H9 (cell line): ENCODE results near the gene SLC24A3. TPM values are rescaled to one million over a fixed set of nuclear protein-coding genes. Genes with fewer than 3 reads are reported as not detected.

Source experiments
- DNase-seq: peaks from one replicate; pipeline ENCODE4 v3.0.0-alpha.2; 2017
- H2AFZ ChIP-seq: one replicate; pipeline ENCODE4 v1.6.1; 2013; ENCODE audit warnings: mild to moderate bottlenecking, low read length, control low read depth, moderate library complexity
- H2AK5ac ChIP-seq: 2 replicates; pipeline ENCODE4 v1.6.1; 2013; ENCODE audit warnings: low read length, control low read depth, mixed read lengths; ENCODE audit not compliant: insufficient read length
- H2BK120ac ChIP-seq: one replicate; pipeline ENCODE4 v1.6.1; 2013; ENCODE audit warnings: low read depth, mild to moderate bottlenecking, low read length, control low read depth, inconsistent platforms; ENCODE audit not compliant: poor library complexity, severe bottlenecking
- H2BK12ac ChIP-seq: 2 replicates; pipeline ENCODE4 v1.6.1; 2013; ENCODE audit warnings: low read length, control low read depth, mixed read lengths, low read depth; ENCODE audit not compliant: insufficient read length
- H2BK15ac ChIP-seq: 2 replicates; pipeline ENCODE4 v1.6.1; 2013; ENCODE audit warnings: low read depth, low read length, control low read depth
- H2BK20ac ChIP-seq: one replicate; pipeline ENCODE4 v1.6.1; 2013; ENCODE audit warnings: low read depth, mild to moderate bottlenecking, low read length, control low read depth, inconsistent platforms; ENCODE audit not compliant: poor library complexity, severe bottlenecking
- H2BK5ac ChIP-seq: 2 replicates; pipeline ENCODE4 v1.6.1; 2013; ENCODE audit warnings: low read length, control low read depth, mixed read lengths; ENCODE audit not compliant: insufficient read length
- H3K14ac ChIP-seq: 2 replicates; pipeline ENCODE4 v1.6.1; 2013; ENCODE audit warnings: low read length, control low read depth; ENCODE audit not compliant: insufficient read depth
- H3K18ac ChIP-seq: 2 replicates; pipeline ENCODE4 v1.6.1; 2013; ENCODE audit warnings: low read depth, mild to moderate bottlenecking, mixed read lengths, low read length, control low read depth; ENCODE audit not compliant: insufficient read length
- H3K23ac ChIP-seq: 2 replicates; pipeline ENCODE4 v1.6.1; 2013; ENCODE audit warnings: low read length, control low read depth, mixed read lengths, low read depth; ENCODE audit not compliant: insufficient read length
- H3K23me2 ChIP-seq: 2 replicates; pipeline ENCODE4 v1.6.1; 2013; ENCODE audit warnings: low read depth, mild to moderate bottlenecking, mixed read lengths, low read length, control low read depth; ENCODE audit not compliant: insufficient read length, poor library complexity, severe bottlenecking
- H3K27ac ChIP-seq: 2 replicates; pipeline ENCODE4 v1.5.1; 2013; ENCODE audit warnings: low read length, control low read depth, mixed read lengths, low read depth; ENCODE audit not compliant: insufficient read length
- H3K27me3 ChIP-seq: 2 replicates; pipeline ENCODE4 v1.6.1; 2013; ENCODE audit warnings: low read length, control low read depth, inconsistent platforms; ENCODE audit not compliant: insufficient read depth
- H3K4ac ChIP-seq: 2 replicates; pipeline ENCODE4 v1.6.1; 2013; ENCODE audit warnings: low read depth, mild to moderate bottlenecking, control low read depth, inconsistent platforms, low read length, moderate library complexity
- H3K4me1 ChIP-seq: 2 replicates; pipeline ENCODE4 v1.6.1; 2013; ENCODE audit warnings: low read length, control low read depth, inconsistent platforms; ENCODE audit not compliant: insufficient read depth
- H3K4me2 ChIP-seq: 2 replicates; pipeline ENCODE4 v1.6.1; 2013; ENCODE audit warnings: low read length, control low read depth, mixed read lengths; ENCODE audit not compliant: insufficient read length, insufficient read depth
- H3K56ac ChIP-seq: 2 replicates; pipeline ENCODE4 v1.6.1; 2013; ENCODE audit warnings: low read depth, mild to moderate bottlenecking, mixed read lengths, low read length, control low read depth; ENCODE audit not compliant: insufficient read length
- H3K79me1 ChIP-seq: 2 replicates; pipeline ENCODE4 v1.6.1; 2013; ENCODE audit warnings: low read depth, mild to moderate bottlenecking, moderate library complexity, low read length, control low read depth, inconsistent platforms; ENCODE audit not compliant: insufficient read depth, poor library complexity, severe bottlenecking
- H3K79me2 ChIP-seq: 2 replicates; pipeline ENCODE4 v1.6.1; 2013; ENCODE audit warnings: low read length, control low read depth, inconsistent platforms; ENCODE audit not compliant: insufficient read depth
- H3K9ac ChIP-seq: 2 replicates; pipeline ENCODE4 v1.6.1; 2013; ENCODE audit warnings: low read length, control low read depth, mixed read lengths; ENCODE audit not compliant: insufficient read length; ENCODE audit errors: extremely low read depth
- H3K9me3 ChIP-seq: one replicate; pipeline ENCODE4 v1.6.1; 2013; ENCODE audit warnings: low read depth, low read length, inconsistent platforms; ENCODE audit not compliant: control insufficient read depth
- H3T11ph ChIP-seq: one replicate; pipeline ENCODE4 v1.6.1; 2013; ENCODE audit warnings: mild to moderate bottlenecking, low read length, control low read depth, inconsistent platforms
- H4K20me1 ChIP-seq: one replicate; pipeline ENCODE4 v1.6.1; 2013; ENCODE audit not compliant: control insufficient read depth, insufficient read length, insufficient read depth
- H4K5ac ChIP-seq: 2 replicates; pipeline ENCODE4 v1.6.1; 2013; ENCODE audit warnings: low read depth, mild to moderate bottlenecking, mixed read lengths, low read length, control low read depth; ENCODE audit not compliant: insufficient read length
- H4K8ac ChIP-seq: replicated peaks from 2 replicates; pipeline ENCODE4 v1.6.1; 2013; ENCODE audit warnings: low read length, control low read depth, mixed read lengths, low read depth; ENCODE audit not compliant: insufficient read length
- H4K91ac ChIP-seq: 2 replicates; pipeline ENCODE4 v1.6.1; 2013; ENCODE audit warnings: low read depth, mild to moderate bottlenecking, moderate library complexity, mixed read lengths, low read length, control low read depth; ENCODE audit not compliant: insufficient read length
- H3K27ac Mint-ChIP-seq, 3 experiments: 2 replicates in 2 of 3; 3 replicates in 1 of 3; pipeline ENCODE4 v1.8.0; 2020 to 2021; ENCODE audit warnings: mixed read lengths in 3 of 3, mild to moderate bottlenecking in 1 of 3, moderate library complexity in 1 of 3
- H3K27me3 Mint-ChIP-seq: 2 replicates; pipeline ENCODE4 v1.8.0; 2021; ENCODE audit warnings: low read depth, mild to moderate bottlenecking, moderate library complexity, mixed read lengths
- H3K36me3 Mint-ChIP-seq, 3 experiments: 2 replicates in 2 of 3; 3 replicates in 1 of 3; pipeline ENCODE4 v1.8.0; 2020 to 2021; ENCODE audit warnings: low read depth in 3 of 3, mixed read lengths in 3 of 3; ENCODE audit not compliant: insufficient read depth in 1 of 3
- H3K4me1 Mint-ChIP-seq, 2 experiments: 2 replicates each; pipeline ENCODE4 v1.8.0; 2020; ENCODE audit warnings: mixed read lengths in 2 of 2
- H3K4me3 Mint-ChIP-seq, 2 experiments: 2 replicates in 1 of 2; 3 replicates in 1 of 2; pipeline ENCODE4 v1.8.0; 2020 to 2021; ENCODE audit warnings: mild to moderate bottlenecking in 2 of 2, mixed read lengths in 2 of 2, moderate library complexity in 1 of 2
- H3K9me3 Mint-ChIP-seq, 2 experiments: 2 replicates in 1 of 2; 3 replicates in 1 of 2; pipeline ENCODE4 v1.8.0; 2020; ENCODE audit warnings: mild to moderate bottlenecking in 2 of 2, mixed read lengths in 2 of 2, moderate library complexity in 1 of 2
- WGBS: extraction: QIAGEN DNeasy Blood & Tissue Kit; methylation state at CpG from one replicate; pipeline ENCODE4 v1.1.7; 2013; ENCODE audit warnings: missing lambda C conversion rate, low lambda C conversion rate, mixed read lengths; ENCODE audit not compliant: insufficient read length; ENCODE audit errors: extremely low coverage; 5-methylcytosine and 5-hydroxymethylcytosine counted together
- total RNA-seq: library from RNA; stranded (reverse); gene quantifications from 2 replicates; pipeline ENCODE4 v1.2.1, GENCODE V29; 2021
- TF ChIP-seq, protein P1 (sequence below): fragments of 200-600 bp; sonication (generic); conservative IDR thresholded peaks from 3 replicates; pipeline ENCODE4 v1.8.0; 2021; ENCODE audit warnings: antibody characterized with exemption, mild to moderate bottlenecking

Gene SLC24A3
- total RNA-seq, 1 experiment from 2014 or later, result 0.83 TPM

DNA sequence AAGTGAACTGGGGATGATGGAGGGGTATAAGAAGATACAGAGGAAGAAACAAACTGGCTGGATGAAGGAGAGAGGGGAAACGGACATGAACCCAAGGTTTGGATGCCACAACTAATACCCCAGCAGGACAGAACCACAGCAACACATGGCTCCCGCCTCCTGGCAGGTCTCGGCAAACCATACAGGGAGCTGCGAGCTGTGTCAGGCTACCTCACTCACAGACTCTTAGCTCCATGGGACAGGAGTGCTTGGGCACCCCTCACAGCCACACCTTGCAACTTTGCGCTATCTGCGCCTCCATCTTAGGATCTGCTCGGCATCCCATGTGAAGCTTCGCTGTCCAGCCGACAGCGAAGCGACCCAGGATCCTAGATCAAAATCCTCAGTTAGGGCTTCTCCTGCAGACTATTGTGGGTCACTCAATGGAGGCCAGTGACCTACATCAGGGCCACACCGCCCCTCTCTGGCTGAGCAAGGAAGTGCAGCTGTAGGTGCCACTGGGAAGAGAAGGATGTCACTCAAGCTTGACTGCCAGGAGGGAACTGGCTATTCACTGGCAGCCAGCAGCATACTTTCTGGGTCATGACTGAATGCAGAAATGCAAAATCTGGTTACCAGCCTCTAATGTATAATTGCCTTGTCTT lies 371.2 kb downstream of the SLC24A3 start:
- TF ChIP-seq, protein P1, sequence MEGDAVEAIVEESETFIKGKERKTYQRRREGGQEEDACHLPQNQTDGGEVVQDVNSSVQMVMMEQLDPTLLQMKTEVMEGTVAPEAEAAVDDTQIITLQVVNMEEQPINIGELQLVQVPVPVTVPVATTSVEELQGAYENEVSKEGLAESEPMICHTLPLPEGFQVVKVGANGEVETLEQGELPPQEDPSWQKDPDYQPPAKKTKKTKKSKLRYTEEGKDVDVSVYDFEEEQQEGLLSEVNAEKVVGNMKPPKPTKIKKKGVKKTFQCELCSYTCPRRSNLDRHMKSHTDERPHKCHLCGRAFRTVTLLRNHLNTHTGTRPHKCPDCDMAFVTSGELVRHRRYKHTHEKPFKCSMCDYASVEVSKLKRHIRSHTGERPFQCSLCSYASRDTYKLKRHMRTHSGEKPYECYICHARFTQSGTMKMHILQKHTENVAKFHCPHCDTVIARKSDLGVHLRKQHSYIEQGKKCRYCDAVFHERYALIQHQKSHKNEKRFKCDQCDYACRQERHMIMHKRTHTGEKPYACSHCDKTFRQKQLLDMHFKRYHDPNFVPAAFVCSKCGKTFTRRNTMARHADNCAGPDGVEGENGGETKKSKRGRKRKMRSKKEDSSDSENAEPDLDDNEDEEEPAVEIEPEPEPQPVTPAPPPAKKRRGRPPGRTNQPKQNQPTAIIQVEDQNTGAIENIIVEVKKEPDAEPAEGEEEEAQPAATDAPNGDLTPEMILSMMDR, result peak; percentile 97
- H4K8ac ChIP-seq, result no peak overlapping the region
- no peaks in the 10 kb centered on the region for H3K9me3 ChIP-seq
- no peak overlapping the region for H4K91ac ChIP-seq
- DNase-seq, result peak; percentile 91
- peaks cover 2% of the 10 kb centered on the region; the same call in 1 of the 2 replicates for H3K4me1 ChIP-seq
- no peaks in the 10 kb centered on the region for H3K27me3 ChIP-seq
- no peaks in the 10 kb centered on the region for H3K79me2 ChIP-seq
- H2AK5ac ChIP-seq, result no peak overlapping the region
- H3K18ac ChIP-seq, result no peak overlapping the region
- H3K9me3 Mint-ChIP-seq, result no peaks in the 10 kb centered on the region; a peak in 1 of 5 replicates
- no peak overlapping the region for H3T11ph ChIP-seq
- peaks cover 10 to 16% of the 10 kb centered on the region in 2 experiments for H3K4me1 Mint-ChIP-seq
- no peak overlapping the region for H2BK5ac ChIP-seq
- no peak overlapping the region for H3K4me2 ChIP-seq
- H2BK120ac ChIP-seq, result no peak overlapping the region
- H3K14ac ChIP-seq, result no peak overlapping the region
- H3K27me3 Mint-ChIP-seq, result peaks cover 18% of the 10 kb centered on the region
- H3K56ac ChIP-seq, result no peak overlapping the region
- H3K4ac ChIP-seq, result no peak overlapping the region
- H4K20me1 ChIP-seq, result no peaks in the 10 kb centered on the region
- no peak overlapping the region for H3K23ac ChIP-seq
- no peak overlapping the region for H2BK15ac ChIP-seq
- H2BK12ac ChIP-seq, result no peak overlapping the region
- H3K23me2 ChIP-seq, result no peaks in the 10 kb centered on the region
- no peak overlapping the region for H2BK20ac ChIP-seq
- no peak overlapping the region for H3K9ac ChIP-seq
- H4K5ac ChIP-seq, result no peak overlapping the region
- no CpG with 5 or more reads among the region's 12 CpGs for WGBS
- peak overlapping the region; percentile 5 to 9; a peak in 3 of 5 replicates for H3K4me3 Mint-ChIP-seq
- H3K27ac Mint-ChIP-seq, result peak overlapping the region in 1 of 3 experiments; percentile 30; a peak in 1 of 7 replicates
- H3K79me1 ChIP-seq, result no peaks in the 10 kb centered on the region
- H3K36me3 Mint-ChIP-seq, result no peaks in the 10 kb centered on the region
- no peak overlapping the region for H2AFZ ChIP-seq
- no peak overlapping the region for H3K27ac ChIP-seq
